Neutrophil (primary cell): ENCODE results near the gene PDGFD.

Source experiments
- H3K27ac ChIP-seq: fragments of 200-600 bp; sonication (generic); 2 replicates; pipeline ENCODE4 v1.5.1; 2016; ENCODE audit warnings: mild to moderate bottlenecking, moderate library complexity
- H3K27me3 ChIP-seq: fragments of 200-600 bp; sonication (generic); 2 replicates; pipeline ENCODE4 v1.6.0; 2016; ENCODE audit warnings: mild to moderate bottlenecking
- H3K36me3 ChIP-seq: fragments of 200-600 bp; sonication (generic); 2 replicates; pipeline ENCODE4 v1.5.1; 2017
- H3K4me1 ChIP-seq, 2 experiments: fragments of 200-600 bp in 1 of 2; sonication (generic) in 1 of 2; 1 replicate in 1 of 2; 2 replicates in 1 of 2; pipeline versions ENCODE4 v1.5.1 to v1.6.1; 2013 to 2016; ENCODE audit warnings: low read depth in 1 of 2, low read length in 1 of 2, mild to moderate bottlenecking in 1 of 2, moderate library complexity in 1 of 2; ENCODE audit not compliant: control insufficient read depth in 1 of 2, insufficient read depth in 1 of 2
- H3K4me3 ChIP-seq, 2 experiments: fragments of 200-600 bp in 1 of 2; sonication (generic) in 1 of 2; 1 replicate in 1 of 2; 2 replicates in 1 of 2; pipeline ENCODE4 v1.5.1; 2013 to 2016; ENCODE audit warnings: low read depth in 1 of 2, low read length in 1 of 2, mild to moderate bottlenecking in 1 of 2, moderate library complexity in 1 of 2
- H3K9me3 ChIP-seq: fragments of 200-600 bp; sonication (generic); 2 replicates; pipeline ENCODE4 v1.5.1; 2016
- TF ChIP-seq, protein P1 (sequence below): fragments of 200-600 bp; sonication (generic); IDR thresholded peaks from 2 replicates; pipeline ENCODE4 v1.5.1; 2016; ENCODE audit warnings: antibody characterized with exemption

Gene PDGFD

GRCh38 chr11:103978616-103979595 is 185.0 kb downstream of the PDGFD start:
- Histone ChIP-seq H3K36me3 (no peaks in the 10 kb centered on the region), H3K4me3 (no peak overlapping the region), H3K27ac (no peak overlapping the region), H3K9me3 (no peaks in the 10 kb centered on the region), H3K4me1 (no peaks in the 10 kb centered on the region), H3K27me3 (no peaks in the 10 kb centered on the region)
- TF ChIP-seq, protein P1, sequence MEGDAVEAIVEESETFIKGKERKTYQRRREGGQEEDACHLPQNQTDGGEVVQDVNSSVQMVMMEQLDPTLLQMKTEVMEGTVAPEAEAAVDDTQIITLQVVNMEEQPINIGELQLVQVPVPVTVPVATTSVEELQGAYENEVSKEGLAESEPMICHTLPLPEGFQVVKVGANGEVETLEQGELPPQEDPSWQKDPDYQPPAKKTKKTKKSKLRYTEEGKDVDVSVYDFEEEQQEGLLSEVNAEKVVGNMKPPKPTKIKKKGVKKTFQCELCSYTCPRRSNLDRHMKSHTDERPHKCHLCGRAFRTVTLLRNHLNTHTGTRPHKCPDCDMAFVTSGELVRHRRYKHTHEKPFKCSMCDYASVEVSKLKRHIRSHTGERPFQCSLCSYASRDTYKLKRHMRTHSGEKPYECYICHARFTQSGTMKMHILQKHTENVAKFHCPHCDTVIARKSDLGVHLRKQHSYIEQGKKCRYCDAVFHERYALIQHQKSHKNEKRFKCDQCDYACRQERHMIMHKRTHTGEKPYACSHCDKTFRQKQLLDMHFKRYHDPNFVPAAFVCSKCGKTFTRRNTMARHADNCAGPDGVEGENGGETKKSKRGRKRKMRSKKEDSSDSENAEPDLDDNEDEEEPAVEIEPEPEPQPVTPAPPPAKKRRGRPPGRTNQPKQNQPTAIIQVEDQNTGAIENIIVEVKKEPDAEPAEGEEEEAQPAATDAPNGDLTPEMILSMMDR: no peak

DNA sequence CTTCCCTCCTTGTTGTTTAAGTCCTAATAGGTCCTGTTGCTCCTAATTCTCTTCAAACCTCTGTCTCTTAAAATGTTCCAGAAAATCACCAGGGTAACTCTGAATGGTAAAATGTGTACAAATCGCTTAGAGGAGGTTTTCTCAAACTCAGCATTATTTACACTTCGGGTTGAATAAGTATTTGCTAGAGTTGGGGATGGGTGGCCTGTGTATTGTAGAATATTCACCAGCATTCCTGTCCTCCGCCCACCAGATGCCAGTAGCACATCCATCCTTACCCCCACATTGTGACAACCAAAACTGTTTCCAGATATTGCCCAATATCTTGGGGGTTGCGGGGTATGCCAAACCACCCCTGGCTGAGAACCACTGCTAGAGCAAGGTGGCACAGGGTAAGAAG is 191.9 kb downstream of the PDGFD start:
- no peaks in the 10 kb centered on the region for H3K9me3 ChIP-seq
- TF ChIP-seq, protein P1: no peak
- H3K27ac ChIP-seq: no peak overlapping the region
- no peaks in the 10 kb centered on the region for H3K4me1 ChIP-seq
- H3K36me3 ChIP-seq: no peaks in the 10 kb centered on the region
- no peaks in the 10 kb centered on the region for H3K27me3 ChIP-seq
- H3K4me3 ChIP-seq: no peak overlapping the region

DNA sequence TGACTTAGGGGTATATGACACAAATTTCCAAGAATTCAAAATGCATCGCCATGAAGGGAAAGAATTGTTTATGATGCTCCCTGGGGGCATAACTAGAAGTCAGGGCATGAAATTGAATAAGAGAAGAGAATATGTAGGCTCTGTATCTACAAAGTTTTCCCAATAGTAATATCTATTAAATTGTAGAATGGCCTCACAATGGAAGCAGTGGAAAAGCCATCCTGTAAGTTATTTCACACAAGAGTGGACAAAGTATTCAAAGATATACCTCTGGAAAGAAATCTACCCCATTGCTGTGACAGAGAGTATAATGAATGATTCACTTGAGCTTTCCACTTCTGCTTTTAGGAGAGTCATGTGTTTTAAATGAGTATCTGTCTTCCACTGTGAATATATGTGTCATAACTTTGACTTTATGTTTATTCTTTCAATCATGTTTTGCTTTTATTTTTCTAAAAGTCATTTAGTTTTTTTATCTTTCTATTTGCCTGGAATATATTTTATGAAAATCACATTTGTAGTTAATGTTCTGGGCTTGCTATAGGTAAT is 193.2 kb downstream of the PDGFD start:
- H3K9me3 ChIP-seq: no peaks in the 10 kb centered on the region
- no peaks in the 10 kb centered on the region for H3K27me3 ChIP-seq
- H3K27ac ChIP-seq: no peak overlapping the region
- TF ChIP-seq, protein P1: no peak
- H3K36me3 ChIP-seq: no peaks in the 10 kb centered on the region
- H3K4me1 ChIP-seq: no peaks in the 10 kb centered on the region
- no peak overlapping the region for H3K4me3 ChIP-seq

DNA sequence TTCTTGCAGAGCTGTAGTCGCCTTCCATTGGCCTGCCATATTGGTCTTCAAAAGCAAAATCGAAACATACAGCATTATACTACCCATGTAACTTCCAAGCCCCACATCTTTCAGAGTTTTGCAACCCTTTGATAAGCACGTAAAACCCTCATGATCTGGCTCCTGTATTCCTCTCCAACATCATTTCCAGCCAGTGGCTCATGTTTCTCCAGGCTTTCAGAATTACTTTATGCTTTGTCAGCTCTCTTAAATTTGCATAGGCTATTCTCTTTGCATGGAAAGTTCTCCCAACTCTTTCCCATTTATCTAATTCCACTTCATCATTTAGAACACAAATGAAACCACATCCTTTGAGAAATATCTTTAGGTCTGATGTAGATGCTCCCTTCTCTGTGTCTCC is 195.3 kb downstream of the PDGFD start:
- TF ChIP-seq, protein P1: no peak
- Histone ChIP-seq H3K4me1 (no peaks in the 10 kb centered on the region), H3K9me3 (no peaks in the 10 kb centered on the region), H3K4me3 (no peak overlapping the region), H3K27ac (no peak overlapping the region), H3K36me3 (no peaks in the 10 kb centered on the region), H3K27me3 (no peaks in the 10 kb centered on the region)

DNA sequence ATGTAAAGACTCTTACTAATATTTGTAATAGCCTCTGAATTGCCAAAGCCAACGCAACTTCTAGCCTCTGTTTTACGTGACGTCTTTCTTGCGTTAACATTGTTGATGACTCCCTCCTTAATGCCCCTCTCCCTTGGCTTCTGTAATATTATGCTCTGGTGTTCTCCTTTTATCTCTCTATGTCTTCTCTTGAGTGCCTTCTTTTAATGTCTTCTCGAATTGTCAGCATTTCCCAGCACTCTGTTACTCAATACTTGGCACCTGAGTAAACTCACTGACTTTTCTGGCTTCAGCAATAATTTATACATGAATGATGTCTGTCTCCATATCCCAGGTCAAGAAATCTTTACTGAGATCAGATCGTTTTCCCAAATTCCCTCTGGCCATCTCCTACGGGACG is 196.0 kb downstream of the PDGFD start:
- no peaks in the 10 kb centered on the region for H3K27me3 ChIP-seq
- TF ChIP-seq, protein P1: no peak
- H3K27ac ChIP-seq: no peak overlapping the region
- H3K4me1 ChIP-seq: no peaks in the 10 kb centered on the region
- no peaks in the 10 kb centered on the region for H3K36me3 ChIP-seq
- no peak overlapping the region for H3K4me3 ChIP-seq
- no peaks in the 10 kb centered on the region for H3K9me3 ChIP-seq
